Skin epidermis (tissue), 12 donors: ENCODE measurements around the gene TBC1D10B.
"Not testable (repeated sequence)": the region's sequence is repeated elsewhere in the genome, so short reads cannot be mapped to it uniquely, and the experiment has no call there.

ENCODE experiments used
- H3K27ac ChIP-seq, 21 experiments: fragments of 200-600 bp; sonication (generic) in 11 of 21; one replicate each; pipeline ENCODE4 v1.5.0; 2020; ENCODE audit warnings: mild to moderate bottlenecking in 3 of 21, inconsistent platforms in 2 of 21, moderate library complexity in 2 of 21
- H3K4me3 ChIP-seq, 7 experiments: fragments of 200-600 bp; sonication (generic) in 2 of 7; one replicate each; pipeline ENCODE4 v1.5.0; 2020; ENCODE audit warnings: inconsistent platforms in 2 of 7, mild to moderate bottlenecking in 2 of 7, moderate library complexity in 1 of 7

TBC1D10B gene

DNA sequence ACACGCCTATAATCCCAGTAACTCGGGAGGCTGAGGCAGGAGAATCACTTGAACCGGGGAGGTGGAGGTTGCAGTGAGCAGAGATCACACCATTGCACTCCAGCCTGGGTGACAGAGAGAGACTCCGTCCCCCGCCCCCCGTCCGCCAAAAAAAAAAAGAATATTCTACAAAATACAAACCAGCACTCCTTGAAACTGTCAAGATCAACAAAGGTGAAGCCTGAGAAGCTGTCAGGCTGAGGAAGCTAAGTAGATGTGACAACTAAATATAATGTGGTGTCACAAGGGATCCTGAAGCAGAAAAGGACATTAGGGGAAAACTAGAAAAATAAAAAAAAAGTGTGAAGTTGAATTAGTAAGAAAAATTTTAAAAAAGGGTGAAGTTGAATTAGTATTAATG, 21.4 kb downstream of the TBC1D10B start:
- Histone ChIP-seq H3K4me3 (no peak overlapping the region), H3K27ac (no peak overlapping the region)

DNA sequence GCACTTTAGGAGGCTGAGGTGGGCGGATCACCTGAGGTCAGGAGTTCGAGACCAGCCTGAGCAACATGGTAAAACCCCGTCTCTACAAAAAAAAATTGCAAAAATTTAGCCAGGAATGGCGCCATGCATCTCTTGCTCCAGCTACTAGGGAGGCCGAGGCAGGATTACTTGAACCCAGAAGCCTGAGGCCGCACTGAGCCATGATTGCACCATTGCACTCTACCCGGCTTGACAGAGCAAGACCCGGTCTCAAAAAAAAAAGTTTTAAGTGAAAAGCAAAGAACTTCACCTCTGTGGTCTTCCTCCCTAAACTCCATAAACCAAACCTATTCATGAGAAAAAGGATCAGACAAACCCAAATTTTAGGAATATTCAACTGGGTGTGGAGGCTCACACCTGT, 22.2 kb downstream of the TBC1D10B start:
- no peak overlapping the region for H3K4me3 ChIP-seq
- no peak overlapping the region for H3K27ac ChIP-seq

DNA sequence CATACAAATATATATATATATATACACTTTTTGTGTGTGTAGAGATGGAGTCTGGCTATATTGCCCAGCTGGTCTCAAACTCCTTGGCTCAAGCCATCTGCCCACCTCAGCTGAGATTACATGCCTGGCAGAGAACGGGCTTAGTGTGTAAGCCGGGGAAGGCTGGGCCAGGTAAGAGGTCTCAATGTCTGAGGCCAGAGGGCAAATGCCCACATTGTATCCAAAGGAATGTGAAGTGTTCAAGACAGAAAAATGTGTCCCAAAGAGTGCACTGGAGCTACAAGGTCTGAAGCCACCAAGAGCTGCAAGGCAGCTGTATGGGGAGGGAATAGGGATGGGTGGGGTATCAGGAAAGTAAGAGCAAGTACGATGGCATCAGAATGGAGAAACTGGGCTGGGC, 24.0 kb downstream of the TBC1D10B start:
- Histone ChIP-seq H3K4me3 (no peak overlapping the region), H3K27ac (no peak overlapping the region)

DNA sequence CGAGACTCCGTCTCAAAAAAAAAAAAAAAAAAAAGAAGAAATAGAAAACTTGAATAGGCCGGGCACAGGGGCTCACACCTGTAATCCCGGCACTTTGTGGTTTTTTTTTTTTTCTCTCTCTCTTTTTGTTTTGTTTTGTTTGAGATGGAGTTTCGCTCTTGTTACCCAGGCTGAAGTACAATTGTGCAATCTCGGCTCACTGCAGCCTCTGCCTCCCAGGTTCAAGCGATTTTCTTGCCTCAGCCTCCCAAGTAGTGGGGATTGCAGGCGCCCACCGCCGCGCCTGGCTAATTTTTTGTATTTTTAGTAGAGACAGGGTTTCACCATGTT, 26.8 kb downstream of the TBC1D10B start:
- H3K27ac ChIP-seq, H3K4me3 ChIP-seq: not testable (repeated sequence)

DNA sequence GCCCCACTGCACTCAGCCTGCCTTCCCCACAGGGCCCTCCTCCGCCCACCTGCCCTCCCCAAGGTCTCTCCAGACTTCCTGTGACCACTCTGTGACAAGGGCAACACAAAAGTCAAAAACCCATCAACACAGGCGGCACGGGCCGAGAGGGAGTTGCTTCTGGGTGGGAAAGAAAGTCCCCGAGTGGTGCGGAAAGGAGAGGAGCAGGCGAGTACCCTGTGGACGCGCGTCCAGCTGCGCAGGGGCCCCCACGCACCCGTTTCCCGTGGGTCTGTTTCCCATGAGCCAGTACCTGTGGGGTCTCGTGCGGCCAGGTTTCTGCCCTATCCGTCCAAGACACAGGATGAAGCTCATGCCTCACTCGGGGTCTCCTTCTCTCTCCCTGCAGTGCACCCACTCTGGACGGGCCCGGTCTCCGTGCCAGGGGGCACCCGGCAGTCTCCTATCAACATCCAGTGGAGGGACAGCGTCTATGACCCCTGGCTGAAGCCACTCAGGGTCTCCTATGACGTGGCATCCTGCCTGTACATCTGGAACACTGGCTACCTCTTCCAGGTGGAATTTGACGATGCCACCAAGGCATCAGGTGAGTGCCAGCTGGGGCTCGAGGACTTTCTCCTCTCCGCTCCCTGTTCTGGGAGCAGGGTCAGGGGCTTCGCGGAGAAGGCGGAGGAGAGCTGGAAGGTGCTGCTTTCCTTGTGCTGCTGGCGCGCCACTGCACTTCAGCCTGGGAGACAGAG, 27.4 kb downstream of the TBC1D10B start:
- Histone ChIP-seq H3K27ac (no peak overlapping the region), H3K4me3 (no peak overlapping the region)

DNA sequence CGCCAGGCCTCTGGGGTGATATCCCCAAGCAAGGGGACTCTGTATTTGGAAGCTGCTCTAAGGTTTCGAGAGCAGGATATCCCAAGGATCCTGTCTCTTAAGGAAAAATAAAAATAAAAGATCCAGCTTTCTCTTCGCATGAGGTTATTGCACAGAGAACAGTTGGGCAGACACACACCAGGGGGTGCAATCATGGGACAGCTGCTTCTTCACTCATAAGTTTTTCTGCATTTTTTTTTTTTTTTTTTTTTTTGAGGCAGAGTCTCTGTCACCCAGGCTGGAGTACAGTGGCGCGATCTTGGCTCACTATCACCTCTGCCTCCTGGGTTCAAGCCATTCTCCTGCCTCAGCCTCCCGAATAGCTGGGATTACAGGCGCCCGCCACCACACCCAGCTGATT, 28.3 kb downstream of the TBC1D10B start:
- H3K4me3 ChIP-seq, H3K27ac ChIP-seq: not testable (repeated sequence)

DNA sequence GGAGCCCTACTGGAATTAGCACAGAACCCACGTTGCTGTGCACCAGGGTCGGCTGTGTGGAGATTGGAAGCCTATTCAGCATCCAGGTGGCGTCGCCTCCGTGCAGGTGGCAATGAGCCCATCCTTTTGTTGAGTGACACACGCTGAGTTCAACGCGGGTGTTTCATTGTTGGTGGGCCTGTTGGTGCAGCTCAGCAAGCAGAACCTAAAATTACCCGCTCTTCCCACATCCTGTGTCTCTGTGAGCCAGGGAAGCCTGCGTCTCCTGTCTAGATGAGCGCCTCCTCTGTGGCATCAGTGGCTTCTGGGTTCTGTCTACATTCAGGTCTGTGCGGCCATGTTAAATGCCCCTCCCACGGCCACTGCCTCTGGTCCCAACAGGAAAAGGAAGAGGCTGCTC, 29.7 kb downstream of the TBC1D10B start:
- H3K4me3 ChIP-seq: no peak overlapping the region
- H3K27ac ChIP-seq: no peak overlapping the region

DNA sequence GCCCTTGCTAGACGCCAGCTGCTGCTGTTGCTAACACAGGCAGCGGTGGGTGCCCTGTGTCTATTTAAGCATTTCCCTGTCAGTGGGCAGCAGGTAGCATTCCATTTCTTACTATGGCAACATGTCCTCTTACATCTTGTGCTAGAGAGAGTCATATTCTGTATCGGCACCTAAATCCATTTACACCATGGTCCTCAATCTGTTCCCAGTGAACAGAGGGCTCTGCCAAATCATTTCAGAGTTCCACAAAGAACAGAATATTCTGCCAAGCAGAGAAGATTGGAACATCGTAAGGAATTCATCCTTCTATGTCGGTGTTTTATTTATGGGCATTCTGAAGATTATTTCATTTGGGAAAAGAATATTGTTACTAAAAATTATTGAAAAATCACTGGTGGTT, 31.6 kb downstream of the TBC1D10B start:
- H3K4me3 ChIP-seq, H3K27ac ChIP-seq: not testable (repeated sequence)

DNA sequence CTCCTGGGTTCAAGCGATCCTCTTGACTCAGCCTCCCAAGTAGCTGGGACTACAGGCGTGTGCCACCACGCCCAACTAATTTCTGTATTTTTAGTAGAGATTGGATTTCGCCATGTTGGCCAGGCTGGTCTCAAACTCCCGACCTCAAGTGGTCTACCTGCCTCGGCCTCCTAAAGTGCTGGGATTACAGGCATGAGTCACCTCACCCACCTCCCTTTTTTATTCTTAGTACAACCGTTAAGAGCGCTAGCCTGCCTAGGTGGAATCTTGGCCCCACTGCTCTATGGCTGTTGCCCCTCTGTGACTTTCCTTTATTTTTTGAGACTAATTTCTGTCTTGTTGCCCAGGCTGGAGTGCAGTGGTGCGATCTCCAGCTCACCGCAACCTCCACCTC, 32.3 kb downstream of the TBC1D10B start:
- not testable (repeated sequence) for H3K4me3 ChIP-seq

DNA sequence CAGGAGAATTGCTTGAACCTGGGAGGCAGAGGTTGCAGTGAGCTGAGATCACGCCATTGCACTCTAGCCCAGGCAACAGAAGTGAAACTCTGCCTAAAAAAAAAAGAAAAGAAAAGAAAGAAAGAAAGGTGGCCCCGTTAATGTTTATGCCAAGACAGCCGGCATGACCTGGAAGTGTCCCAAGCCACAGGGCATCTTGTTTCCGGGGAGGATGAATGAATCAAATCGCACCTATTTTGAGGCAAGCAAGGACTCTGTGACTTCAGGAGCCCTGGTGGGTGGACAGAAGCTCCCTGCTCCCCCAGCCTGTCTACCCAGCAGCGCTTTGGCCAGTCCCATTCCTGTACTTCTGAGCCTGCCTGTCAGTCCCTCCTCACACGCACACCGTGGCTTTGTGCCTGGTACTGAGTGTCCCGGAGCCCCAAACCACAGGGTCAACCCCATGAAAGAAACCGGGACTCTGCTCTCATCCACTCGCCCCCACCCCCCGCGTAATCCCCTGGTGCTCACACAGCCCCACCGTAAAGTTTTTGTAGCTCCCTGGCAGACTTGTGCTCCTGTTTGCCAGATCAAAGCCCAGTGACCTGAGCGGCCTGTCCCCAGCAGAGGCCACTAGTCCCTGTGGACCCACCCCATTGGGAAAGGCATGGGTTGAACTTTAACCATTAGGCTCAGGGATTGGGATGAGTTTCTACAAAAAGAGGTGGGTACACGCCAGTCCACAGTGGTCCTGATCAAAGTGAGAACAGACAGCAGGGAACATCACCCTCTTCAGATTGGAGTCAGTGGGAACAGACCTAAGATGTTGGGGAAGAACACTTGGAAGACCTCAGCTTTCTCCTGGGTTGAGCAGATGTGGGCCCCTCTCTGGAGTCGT, 34.5 kb downstream of the TBC1D10B start:
- peak overlapping the region; percentile 50 to 79 (median 70) for H3K4me3 ChIP-seq
- H3K27ac ChIP-seq: peak overlapping the region in 20 of 21 experiments; percentile 81 to 98 (median 96)

More for the DNA sequence above, 32.3 kb downstream of the TBC1D10B start:
- not testable (repeated sequence) for H3K27ac ChIP-seq

DNA sequence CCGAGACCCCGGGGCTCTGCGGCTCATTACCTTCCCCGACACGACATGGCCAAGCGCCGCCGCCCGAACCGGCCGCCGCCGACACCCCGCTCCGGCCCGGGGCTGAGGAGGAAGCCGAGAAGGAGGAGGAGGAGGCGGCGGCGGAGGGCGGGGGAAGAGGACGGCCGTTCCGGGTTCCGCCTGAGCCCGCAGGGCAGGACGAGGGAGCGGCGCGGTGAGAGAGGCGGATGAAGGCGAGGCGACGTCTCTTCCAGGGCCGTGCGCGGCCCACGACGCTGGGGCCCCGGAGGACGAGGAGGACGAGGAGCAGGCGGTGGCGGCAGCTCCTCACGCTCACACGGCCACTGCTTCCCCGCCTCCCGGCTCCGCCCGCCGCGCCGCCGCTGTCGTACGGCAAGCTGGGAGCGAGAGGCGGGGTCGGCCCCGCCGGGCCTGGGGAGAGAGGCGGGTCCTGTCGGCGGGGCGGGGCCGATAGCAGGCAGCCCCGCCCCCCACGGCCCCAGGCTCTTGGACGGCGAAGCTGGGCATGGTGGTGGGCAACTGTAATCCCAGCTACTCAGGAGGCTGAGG, 35.2 kb downstream of the TBC1D10B start:
- Histone ChIP-seq H3K27ac (peak overlapping the region; percentile 35 to 98 (median 95)), H3K4me3 (peak overlapping the region; percentile 50 to 79 (median 70))

DNA sequence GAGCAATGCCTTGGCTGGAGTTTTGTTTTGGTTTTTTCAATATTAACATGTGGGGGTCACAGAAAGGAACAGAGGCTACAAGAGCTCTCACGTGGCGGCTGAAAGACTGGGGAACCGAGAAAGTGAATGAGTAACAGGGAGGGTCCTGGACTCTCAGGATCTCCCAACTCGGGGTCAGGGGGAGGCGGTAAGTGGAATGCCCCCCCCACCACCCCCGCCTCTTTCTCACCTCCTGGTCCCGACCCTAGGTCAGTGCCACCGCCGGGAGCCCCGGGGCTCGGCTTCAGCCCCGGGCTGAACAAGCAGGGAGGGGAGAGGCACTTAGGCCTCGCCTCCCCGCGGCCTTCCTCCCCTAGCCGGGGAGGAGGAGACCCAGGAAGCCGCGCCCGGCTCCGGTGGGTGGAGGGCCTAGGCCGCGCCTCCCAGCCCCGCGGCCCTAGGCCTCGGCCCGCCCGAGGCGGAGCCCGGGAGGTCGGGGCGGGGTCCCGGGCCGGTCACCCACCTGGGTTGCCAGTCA, 35.8 kb downstream of the TBC1D10B start:
- Histone ChIP-seq H3K4me3 (peak overlapping the region; percentile 50 to 79 (median 70)), H3K27ac (peak overlapping the region; percentile 35 to 98 (median 95))

DNA sequence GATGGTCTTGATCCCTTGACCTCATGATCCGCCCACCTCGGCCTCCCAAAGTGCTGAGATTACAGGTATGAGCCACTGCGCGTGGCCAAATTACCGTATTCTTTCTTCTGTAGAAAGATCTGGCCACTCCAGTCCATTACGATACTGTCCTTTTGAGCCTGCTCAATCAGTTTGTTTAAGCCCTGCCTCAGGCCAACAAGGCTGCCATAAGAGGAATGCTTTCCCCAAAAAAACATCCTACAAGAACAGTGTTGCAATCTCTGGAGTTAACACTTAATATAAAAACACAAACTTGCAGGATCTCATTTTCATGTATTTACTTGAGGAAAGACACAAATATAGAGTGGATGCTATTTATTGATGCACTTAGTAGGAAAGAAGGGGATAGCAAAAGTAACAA, 46.1 kb downstream of the TBC1D10B start:
- not testable (repeated sequence) for H3K27ac ChIP-seq, H3K4me3 ChIP-seq

DNA sequence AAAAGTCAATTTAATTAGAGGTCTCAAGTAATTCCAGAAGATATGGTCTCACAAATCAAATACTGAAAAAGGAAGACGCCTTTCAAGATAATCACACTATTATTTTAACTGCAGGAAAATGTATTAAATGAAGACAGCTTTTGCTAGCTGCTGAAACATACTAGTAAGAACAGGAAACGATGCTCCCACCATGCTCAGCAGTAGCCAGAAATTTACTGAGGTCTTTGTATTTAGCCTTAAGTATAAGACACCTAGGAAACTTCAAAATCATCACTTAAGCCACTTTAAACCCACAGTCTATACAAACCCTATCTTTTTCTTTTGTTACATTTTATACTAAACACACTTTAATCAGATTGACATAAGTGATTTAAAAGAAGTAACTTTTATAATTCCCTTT, 51.6 kb downstream of the TBC1D10B start:
- H3K27ac ChIP-seq, H3K4me3 ChIP-seq: not testable (repeated sequence)

DNA sequence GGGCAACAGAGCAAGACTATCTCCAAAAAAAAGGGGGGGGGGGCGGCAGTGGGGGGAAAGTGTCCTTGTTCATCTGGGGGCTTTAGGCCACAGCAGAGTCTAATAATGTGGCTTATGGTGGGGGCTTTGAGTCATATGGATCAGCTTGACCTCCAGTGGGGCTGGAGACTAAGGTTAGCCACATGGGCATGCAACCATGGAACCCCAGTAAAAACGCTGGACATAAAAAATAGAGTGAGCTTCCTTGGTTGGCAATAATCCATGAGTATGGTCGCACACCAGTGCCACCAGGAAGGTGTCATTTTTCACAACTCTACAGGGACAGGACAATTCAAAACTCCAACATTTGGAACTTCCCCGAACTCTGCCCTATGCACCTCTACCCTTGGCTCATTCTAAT, 59.4 kb downstream of the TBC1D10B start:
- H3K27ac ChIP-seq, H3K4me3 ChIP-seq: not testable (repeated sequence)

DNA sequence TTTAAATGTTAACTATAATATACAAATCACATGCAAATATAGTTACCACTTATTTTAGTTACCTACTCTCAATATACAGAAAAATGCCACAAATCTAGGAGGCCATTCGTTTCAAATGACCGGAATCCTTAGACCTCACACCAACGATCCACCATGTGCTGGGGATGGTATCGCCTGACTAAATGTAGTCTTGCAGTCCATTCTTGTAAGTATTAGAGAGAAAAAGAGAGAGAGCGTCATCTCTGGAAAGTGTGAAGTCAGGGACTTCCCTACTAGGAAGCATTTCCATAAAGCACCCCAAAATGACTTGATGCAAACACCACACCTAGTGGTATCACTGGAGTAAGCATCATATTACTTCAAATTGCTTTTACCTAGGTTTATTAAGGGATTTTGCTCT, 61.0 kb downstream of the TBC1D10B start:
- H3K27ac ChIP-seq, H3K4me3 ChIP-seq: not testable (repeated sequence)
